Esophagus squamous epithelium (tissue), 4 donors: ENCODE data around the gene PHACTR2.

Source experiments
- POLR2A ChIP-seq, 4 donors: fragments of 450-650 bp; IDR thresholded peaks; one replicate each; pipeline ENCODE4 v1.6.1; 2017; ENCODE audit warnings: antibody characterized with exemption in 4 of 4, mild to moderate bottlenecking in 4 of 4, moderate library complexity in 3 of 4
- TF ChIP-seq, protein P1 (sequence below), 6 experiments: fragments of 450-650 bp in 4 of 6; fragments of 200-600 bp in 2 of 6; sonication (generic) in 2 of 6; IDR thresholded peaks; one replicate each; pipeline ENCODE4 v1.5.1; 2016 to 2019; ENCODE audit warnings: antibody characterized with exemption in 6 of 6, mild to moderate bottlenecking in 4 of 6, moderate library complexity in 4 of 6

- TF ChIP-seq, protein P1, sequence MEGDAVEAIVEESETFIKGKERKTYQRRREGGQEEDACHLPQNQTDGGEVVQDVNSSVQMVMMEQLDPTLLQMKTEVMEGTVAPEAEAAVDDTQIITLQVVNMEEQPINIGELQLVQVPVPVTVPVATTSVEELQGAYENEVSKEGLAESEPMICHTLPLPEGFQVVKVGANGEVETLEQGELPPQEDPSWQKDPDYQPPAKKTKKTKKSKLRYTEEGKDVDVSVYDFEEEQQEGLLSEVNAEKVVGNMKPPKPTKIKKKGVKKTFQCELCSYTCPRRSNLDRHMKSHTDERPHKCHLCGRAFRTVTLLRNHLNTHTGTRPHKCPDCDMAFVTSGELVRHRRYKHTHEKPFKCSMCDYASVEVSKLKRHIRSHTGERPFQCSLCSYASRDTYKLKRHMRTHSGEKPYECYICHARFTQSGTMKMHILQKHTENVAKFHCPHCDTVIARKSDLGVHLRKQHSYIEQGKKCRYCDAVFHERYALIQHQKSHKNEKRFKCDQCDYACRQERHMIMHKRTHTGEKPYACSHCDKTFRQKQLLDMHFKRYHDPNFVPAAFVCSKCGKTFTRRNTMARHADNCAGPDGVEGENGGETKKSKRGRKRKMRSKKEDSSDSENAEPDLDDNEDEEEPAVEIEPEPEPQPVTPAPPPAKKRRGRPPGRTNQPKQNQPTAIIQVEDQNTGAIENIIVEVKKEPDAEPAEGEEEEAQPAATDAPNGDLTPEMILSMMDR (IDR thresholded peaks at IDR 0.05) = no peak
- no peak for TF ChIP-seq POLR2A (IDR thresholded peaks at IDR 0.05)
These were observed 6.7 kb downstream of the PHACTR2 start for GRCh38 chr6:143684486-143684885.
